Brain pericyte (primary cell): ENCODE data around the gene PET100.

ENCODE experiments used
- DNase-seq: peaks from one replicate; pipeline ENCODE4 v3.0.0-alpha.2; 2012; ENCODE audit warnings: low read depth, low spot score

The PET100 gene

GRCh38 chr19:7650148-7650547 lies 20.6 kb downstream of the PET100 start:
- DNase-seq, result no peak

GRCh38 chr19:7652061-7652641 lies 22.6 kb downstream of the PET100 start:
- DNase-seq, result peak; percentile 38

GRCh38 chr19:7654401-7654800 lies 24.8 kb downstream of the PET100 start:
- DNase-seq, result no peak

GRCh38 chr19:7655581-7655980 lies 26.0 kb downstream of the PET100 start:
- DNase-seq, result no peak

GRCh38 chr19:7657131-7657751 lies 27.6 kb downstream of the PET100 start:
- no peak for DNase-seq

GRCh38 chr19:7658219-7658686 lies 28.7 kb downstream of the PET100 start:
- no peak for DNase-seq

GRCh38 chr19:7661744-7662538 lies 32.3 kb downstream of the PET100 start:
- DNase-seq, result no peak

- no peak for DNase-seq
Observed at GRCh38 chr19:7662657-7663056, 33.1 kb downstream of the PET100 start.

- DNase-seq, result no peak
Observed at GRCh38 chr19:7663706-7664105, 34.1 kb downstream of the PET100 start.

GRCh38 chr19:7665076-7665475 lies 35.5 kb downstream of the PET100 start:
- DNase-seq, result no peak

- no peak for DNase-seq
Observed at GRCh38 chr19:7668842-7669241, 39.2 kb downstream of the PET100 start, which contains the start of gene RETN. Gene RETN (plus strand): TSS chr19:7669049. CDS start chr19:7669327, 278 bp downstream.

- no peak for DNase-seq
Observed at GRCh38 chr19:7669641-7670040, 40.0 kb downstream of the PET100 start.

- DNase-seq, result no peak
Observed at GRCh38 chr19:7670150-7670783, 40.7 kb downstream of the PET100 start.

- DNase-seq, result no peak
Observed at GRCh38 chr19:7670790-7671189, 41.2 kb downstream of the PET100 start.

GRCh38 chr19:7672522-7672921 lies 42.9 kb downstream of the PET100 start:
- no peak for DNase-seq

- DNase-seq, result no peak
Observed at GRCh38 chr19:7674010-7675005, 44.7 kb downstream of the PET100 start.

- no peak for DNase-seq
Observed at GRCh38 chr19:7676376-7676775, 46.8 kb downstream of the PET100 start.

GRCh38 chr19:7676854-7677253 lies 47.3 kb downstream of the PET100 start, which contains the start of gene MCEMP1:
Gene MCEMP1 (plus strand): TSS chr19:7677090. CDS start chr19:7677121, 31 bp downstream.
- no peak for DNase-seq

- no peak for DNase-seq
Observed at GRCh38 chr19:7677669-7678311, 48.2 kb downstream of the PET100 start.
